ENCODE results near the gene DHX32.

DNA sequence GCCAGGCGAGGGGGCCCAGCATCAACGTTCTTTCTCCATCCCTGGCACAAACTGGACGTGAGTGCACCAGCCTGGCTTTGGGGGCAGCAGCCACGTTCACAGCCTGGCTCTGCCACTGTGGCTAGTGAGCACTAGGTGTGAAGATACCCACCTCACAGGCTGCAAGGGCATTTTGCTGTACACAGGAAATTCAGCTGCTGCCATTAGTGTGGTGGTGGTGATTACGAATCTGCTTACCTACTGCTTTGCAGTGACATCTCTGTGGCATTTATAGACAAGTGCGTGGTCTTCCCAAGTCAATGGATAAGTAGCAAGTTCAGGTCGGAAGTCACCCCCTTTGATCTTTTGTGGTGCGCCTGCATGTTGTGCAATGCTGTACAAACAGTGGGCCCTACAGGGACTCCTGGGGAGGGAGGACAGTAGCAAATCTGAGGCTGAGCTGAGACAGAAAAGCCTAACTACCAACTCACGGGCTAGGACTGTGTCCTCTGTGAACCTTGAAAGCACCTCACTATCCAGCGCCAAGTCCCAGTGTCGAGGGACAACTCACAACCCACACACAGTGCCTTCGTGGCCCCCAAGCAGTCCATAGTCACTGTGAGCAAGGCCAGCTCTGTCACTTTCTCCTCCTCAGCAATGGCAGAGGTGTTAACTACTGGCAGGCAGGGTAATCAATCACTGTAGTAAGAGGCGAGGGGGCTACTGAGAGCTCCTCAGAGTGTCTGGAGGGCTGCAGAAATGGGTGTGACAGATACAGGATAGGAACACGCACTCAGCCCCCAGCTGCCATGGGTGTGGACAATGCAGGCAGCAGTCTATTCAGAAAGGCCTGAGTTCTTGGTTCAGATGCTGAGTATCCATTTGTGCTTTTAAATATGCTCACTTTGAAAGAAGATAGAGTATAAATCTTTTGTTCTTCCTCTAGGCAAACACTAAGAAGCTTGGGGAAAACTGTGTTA, 88.5 kb downstream of the DHX32 start:
- TF ChIP-seq, protein P1, sequence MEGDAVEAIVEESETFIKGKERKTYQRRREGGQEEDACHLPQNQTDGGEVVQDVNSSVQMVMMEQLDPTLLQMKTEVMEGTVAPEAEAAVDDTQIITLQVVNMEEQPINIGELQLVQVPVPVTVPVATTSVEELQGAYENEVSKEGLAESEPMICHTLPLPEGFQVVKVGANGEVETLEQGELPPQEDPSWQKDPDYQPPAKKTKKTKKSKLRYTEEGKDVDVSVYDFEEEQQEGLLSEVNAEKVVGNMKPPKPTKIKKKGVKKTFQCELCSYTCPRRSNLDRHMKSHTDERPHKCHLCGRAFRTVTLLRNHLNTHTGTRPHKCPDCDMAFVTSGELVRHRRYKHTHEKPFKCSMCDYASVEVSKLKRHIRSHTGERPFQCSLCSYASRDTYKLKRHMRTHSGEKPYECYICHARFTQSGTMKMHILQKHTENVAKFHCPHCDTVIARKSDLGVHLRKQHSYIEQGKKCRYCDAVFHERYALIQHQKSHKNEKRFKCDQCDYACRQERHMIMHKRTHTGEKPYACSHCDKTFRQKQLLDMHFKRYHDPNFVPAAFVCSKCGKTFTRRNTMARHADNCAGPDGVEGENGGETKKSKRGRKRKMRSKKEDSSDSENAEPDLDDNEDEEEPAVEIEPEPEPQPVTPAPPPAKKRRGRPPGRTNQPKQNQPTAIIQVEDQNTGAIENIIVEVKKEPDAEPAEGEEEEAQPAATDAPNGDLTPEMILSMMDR (IDR thresholded peaks at IDR 0.05; ENCODE audit: insufficient read depth, low read length, poor library complexity, severe bottlenecking): no peak
- no peak for TF ChIP-seq EZH2phosphoT487 (conservative IDR thresholded peaks at IDR 0.05; ENCODE audit: low read length)
